HS-5 (cell line): ENCODE data around the gene ABCB11.
A peak's percentile ranks its signal among the peaks of the same experiment; 100 is the strongest.
"Not testable (repeated sequence)": the region's sequence is repeated elsewhere in the genome, so short reads cannot be mapped to it uniquely, and the experiment has no call there.

Experiments used
- DNase-seq: peaks from one replicate; pipeline ENCODE4 v3.0.0-alpha.2; 2012; ENCODE audit warnings: low read depth

Gene ABCB11

GRCh38 chr2:169031202-169031601, at the start of gene ABCB11:
Gene ABCB11 (minus strand): TSS chr2:169031324. CDS start chr2:169018125, 13,199 bp downstream.
- no peak for DNase-seq

- DNase-seq = no peak
These were observed 49.3 kb upstream of the ABCB11 start for GRCh38 chr2:169080250-169081069.

- DNase-seq = no peak
These were observed 46.6 kb upstream of the ABCB11 start for GRCh38 chr2:169077674-169078240.

GRCh38 chr2:169073963-169074751, 43.0 kb upstream of the ABCB11 start:
- no peak for DNase-seq

GRCh38 chr2:169073211-169073962, 42.3 kb upstream of the ABCB11 start:
- no peak for DNase-seq

GRCh38 chr2:169072163-169072925, 41.2 kb upstream of the ABCB11 start:
- no peak for DNase-seq

GRCh38 chr2:169071455-169071854, 40.3 kb upstream of the ABCB11 start:
- DNase-seq = no peak

GRCh38 chr2:169069833-169070232, 38.7 kb upstream of the ABCB11 start:
- DNase-seq = no peak

- DNase-seq = peak; percentile 92
These were observed 38.2 kb upstream of the ABCB11 start, which contains the start of gene DHRS9 for GRCh38 chr2:169069341-169069740. Gene DHRS9 (plus strand): TSS chr2:169069563. CDS start chr2:169081582, 12,019 bp downstream.

- no peak for DNase-seq
These were observed 35.8 kb upstream of the ABCB11 start for GRCh38 chr2:169066897-169067296.

GRCh38 chr2:169065864-169066517, 34.9 kb upstream of the ABCB11 start:
- no peak for DNase-seq

- no peak for DNase-seq
These were observed 34.3 kb upstream of the ABCB11 start for GRCh38 chr2:169065422-169065821.

- DNase-seq = not testable (repeated sequence)
These were observed 33.1 kb upstream of the ABCB11 start for GRCh38 chr2:169064199-169064598.

- DNase-seq = not testable (repeated sequence)
These were observed 23.5 kb upstream of the ABCB11 start for GRCh38 chr2:169054575-169054974.

GRCh38 chr2:169050476-169051240, 19.5 kb upstream of the ABCB11 start:
- DNase-seq = no peak

- no peak for DNase-seq
These were observed 18.0 kb upstream of the ABCB11 start for GRCh38 chr2:169049142-169049541.

GRCh38 chr2:169047256-169048250, 16.4 kb upstream of the ABCB11 start:
- no peak for DNase-seq

- no peak for DNase-seq
These were observed 15.5 kb upstream of the ABCB11 start for GRCh38 chr2:169046440-169047151.
